IPS DF 6.9 (cell line): Measurements from ENCODE around the gene PPTC7.
"Not testable (repeated sequence)": the region's sequence is repeated elsewhere in the genome, so short reads cannot be mapped to it uniquely, and the experiment has no call there.

Experiments used
- DNase-seq: peaks from one replicate; pipeline ENCODE4 v3.0.0-alpha.2; 2013; ENCODE audit warnings: low read depth, low spot score
- H3K27ac ChIP-seq: one replicate; pipeline ENCODE4 v1.5.1; 2013; ENCODE audit warnings: low read length, control low read depth
- H3K27me3 ChIP-seq: 2 replicates; pipeline ENCODE4 v1.6.1; 2013; ENCODE audit warnings: mild to moderate bottlenecking, low read length; ENCODE audit not compliant: control insufficient read depth, insufficient read depth
- H3K36me3 ChIP-seq: 2 replicates; pipeline ENCODE4 v1.6.1; 2013; ENCODE audit warnings: low read length; ENCODE audit not compliant: control insufficient read depth, insufficient read depth
- H3K4me1 ChIP-seq: 2 replicates; pipeline ENCODE4 v1.6.1; 2013; ENCODE audit warnings: low read length; ENCODE audit not compliant: control insufficient read depth, insufficient read depth
- H3K4me3 ChIP-seq: 2 replicates; pipeline ENCODE4 v1.5.1; 2013; ENCODE audit warnings: mild to moderate bottlenecking, low read length
- H3K9me3 ChIP-seq: 2 replicates; pipeline ENCODE4 v1.6.1; 2013; ENCODE audit warnings: low read length, inconsistent platforms; ENCODE audit not compliant: control insufficient read depth, insufficient read depth
- WGBS: extraction: QIAGEN DNeasy Blood & Tissue Kit; methylation state at CpG from one replicate; pipeline ENCODE4 v1.1.7; 2013; ENCODE audit warnings: mixed read lengths, missing lambda C conversion rate; ENCODE audit not compliant: insufficient read length, insufficient coverage; 5-methylcytosine and 5-hydroxymethylcytosine counted together

The PPTC7 gene

GRCh38 chr12:110574044-110574443 lies 9.1 kb downstream of the PPTC7 start:
- H3K4me1 ChIP-seq: peaks cover 3% of the 10 kb centered on the region; the same call in 1 of the 2 replicates
- no CpG with 5 or more reads among the region's 1 CpG for WGBS

DNA sequence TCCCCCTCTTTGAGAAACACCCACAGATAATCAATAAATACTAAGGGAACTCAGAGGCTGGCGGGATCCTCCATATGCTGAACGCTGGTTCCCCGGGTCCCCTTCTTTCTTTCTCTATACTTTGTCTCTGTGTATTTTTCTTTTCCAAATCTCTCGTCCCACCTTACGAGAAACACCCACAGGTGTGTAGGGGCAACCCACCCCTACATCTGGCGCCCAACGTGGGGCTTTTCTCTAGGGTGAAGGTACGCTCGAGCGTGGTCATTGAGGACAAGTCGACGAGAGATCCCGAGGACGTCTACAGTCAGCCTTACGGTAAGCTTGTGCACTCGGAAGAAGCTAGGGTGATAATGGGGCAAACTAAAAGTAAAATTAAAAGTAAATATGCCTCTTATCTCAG lies 12.3 kb downstream of the PPTC7 start:
- not testable (repeated sequence) for DNase-seq, H3K27me3 ChIP-seq, H3K4me1 ChIP-seq, H3K4me3 ChIP-seq, H3K27ac ChIP-seq, H3K9me3 ChIP-seq, H3K36me3 ChIP-seq
- no CpG with 5 or more reads among the region's 16 CpGs for WGBS

More at GRCh38 chr12:110574044-110574443, 9.1 kb downstream of the PPTC7 start:
- Histone ChIP-seq H3K27ac (no peak overlapping the region), H3K9me3 (no peaks in the 10 kb centered on the region), H3K4me3 (no peak overlapping the region), H3K27me3 (no peaks in the 10 kb centered on the region), H3K36me3 (no peaks in the 10 kb centered on the region)
- no peak for DNase-seq

- WGBS: no CpG with 5 or more reads among the region's 2 CpGs
- H3K4me1 ChIP-seq, H3K9me3 ChIP-seq, DNase-seq, H3K27me3 ChIP-seq, H3K4me3 ChIP-seq, H3K27ac ChIP-seq, H3K36me3 ChIP-seq: not testable (repeated sequence)
Observed at GRCh38 chr12:110569838-110570237, 13.3 kb downstream of the PPTC7 start.

- Histone ChIP-seq H3K27ac (no peak overlapping the region), H3K4me3 (no peak overlapping the region), H3K9me3 (no peaks in the 10 kb centered on the region), H3K36me3 (no peaks in the 10 kb centered on the region), H3K27me3 (no peaks in the 10 kb centered on the region), H3K4me1 (no peaks in the 10 kb centered on the region)
- no peak for DNase-seq
- WGBS: no CpG with 5 or more reads among the region's 6 CpGs
Observed at GRCh38 chr12:110568752-110569151, 14.4 kb downstream of the PPTC7 start.

GRCh38 chr12:110566993-110567392 lies 16.1 kb downstream of the PPTC7 start:
- no CpG with 5 or more reads among the region's 5 CpGs for WGBS

DNA sequence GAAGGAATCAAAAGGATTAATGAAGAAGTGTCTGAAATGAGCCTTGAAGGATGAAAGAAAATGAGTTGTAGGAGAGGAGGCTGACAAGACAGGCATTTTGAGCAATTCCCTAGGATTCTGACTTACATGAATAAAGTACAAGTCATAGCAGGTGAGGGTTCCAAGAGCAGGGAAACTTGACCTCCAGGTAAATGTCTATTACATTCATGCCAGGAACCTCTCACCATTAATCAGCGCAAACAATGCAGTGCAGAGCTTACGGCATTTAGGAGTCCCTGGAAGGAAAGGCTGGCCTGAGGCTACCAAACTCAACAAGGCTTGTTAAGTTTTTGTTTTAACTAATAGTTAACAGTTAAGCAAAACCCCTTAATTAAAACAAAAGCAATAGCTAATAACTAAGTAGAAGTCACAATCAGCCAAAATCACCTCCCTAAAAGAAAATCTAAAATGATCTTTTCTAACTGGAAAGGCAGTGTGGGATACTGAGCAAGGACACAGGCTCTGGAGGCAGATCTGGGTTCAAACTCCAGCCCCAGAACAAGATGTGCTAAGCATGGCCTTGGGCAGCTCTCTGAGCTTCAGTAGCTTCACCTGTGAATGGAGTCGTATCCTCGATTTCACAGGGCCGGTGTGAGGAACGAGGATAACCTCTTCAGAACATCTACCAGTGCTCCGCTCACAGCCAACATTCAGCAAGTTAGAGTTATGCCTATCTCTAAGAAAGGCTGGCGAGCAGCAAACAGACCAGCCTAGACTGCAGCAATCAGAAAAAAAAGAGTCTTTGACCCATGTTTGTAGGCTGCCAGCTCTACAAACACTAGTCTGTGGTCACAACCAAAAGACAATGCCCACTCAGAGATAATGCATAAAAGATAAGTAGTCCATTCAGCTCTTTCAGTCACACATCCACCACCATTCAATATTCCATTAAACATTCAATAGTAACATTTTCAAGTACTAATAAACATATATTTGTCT lies 16.9 kb downstream of the PPTC7 start:
- WGBS: no CpG with 5 or more reads among the region's 8 CpGs
- H3K27me3 ChIP-seq: no peaks in the 10 kb centered on the region
- DNase-seq: no peak
- no peaks in the 10 kb centered on the region for H3K4me1 ChIP-seq
- no peaks in the 10 kb centered on the region for H3K9me3 ChIP-seq
- no peak overlapping the region for H3K4me3 ChIP-seq
- no peak overlapping the region for H3K27ac ChIP-seq
- no peaks in the 10 kb centered on the region for H3K36me3 ChIP-seq

More at GRCh38 chr12:110566993-110567392, 16.1 kb downstream of the PPTC7 start:
- Histone ChIP-seq H3K4me3 (no peak overlapping the region), H3K9me3 (no peaks in the 10 kb centered on the region), H3K36me3 (no peaks in the 10 kb centered on the region), H3K27ac (no peak overlapping the region), H3K4me1 (no peaks in the 10 kb centered on the region), H3K27me3 (no peaks in the 10 kb centered on the region)
- no peak for DNase-seq

GRCh38 chr12:110564471-110564991 lies 18.6 kb downstream of the PPTC7 start:
- Histone ChIP-seq H3K9me3 (no peaks in the 10 kb centered on the region), H3K27me3 (no peaks in the 10 kb centered on the region), H3K36me3 (no peaks in the 10 kb centered on the region), H3K27ac (no peak overlapping the region), H3K4me3 (no peak overlapping the region), H3K4me1 (no peaks in the 10 kb centered on the region)
- WGBS: 100% methylated on average over 3 of the region's 8 CpGs
- no peak for DNase-seq

GRCh38 chr12:110563702-110564470 lies 19.2 kb downstream of the PPTC7 start:
- DNase-seq: no peak
- Histone ChIP-seq H3K9me3 (no peaks in the 10 kb centered on the region), H3K4me1 (no peaks in the 10 kb centered on the region), H3K36me3 (no peaks in the 10 kb centered on the region), H3K27me3 (no peaks in the 10 kb centered on the region), H3K4me3 (no peak overlapping the region), H3K27ac (no peak overlapping the region)

GRCh38 chr12:110562386-110562785 lies 20.7 kb downstream of the PPTC7 start:
- not testable (repeated sequence) for DNase-seq, H3K4me1 ChIP-seq, H3K27ac ChIP-seq, H3K36me3 ChIP-seq, H3K9me3 ChIP-seq, H3K4me3 ChIP-seq, H3K27me3 ChIP-seq
- no CpG with 5 or more reads among the region's 5 CpGs for WGBS

DNA sequence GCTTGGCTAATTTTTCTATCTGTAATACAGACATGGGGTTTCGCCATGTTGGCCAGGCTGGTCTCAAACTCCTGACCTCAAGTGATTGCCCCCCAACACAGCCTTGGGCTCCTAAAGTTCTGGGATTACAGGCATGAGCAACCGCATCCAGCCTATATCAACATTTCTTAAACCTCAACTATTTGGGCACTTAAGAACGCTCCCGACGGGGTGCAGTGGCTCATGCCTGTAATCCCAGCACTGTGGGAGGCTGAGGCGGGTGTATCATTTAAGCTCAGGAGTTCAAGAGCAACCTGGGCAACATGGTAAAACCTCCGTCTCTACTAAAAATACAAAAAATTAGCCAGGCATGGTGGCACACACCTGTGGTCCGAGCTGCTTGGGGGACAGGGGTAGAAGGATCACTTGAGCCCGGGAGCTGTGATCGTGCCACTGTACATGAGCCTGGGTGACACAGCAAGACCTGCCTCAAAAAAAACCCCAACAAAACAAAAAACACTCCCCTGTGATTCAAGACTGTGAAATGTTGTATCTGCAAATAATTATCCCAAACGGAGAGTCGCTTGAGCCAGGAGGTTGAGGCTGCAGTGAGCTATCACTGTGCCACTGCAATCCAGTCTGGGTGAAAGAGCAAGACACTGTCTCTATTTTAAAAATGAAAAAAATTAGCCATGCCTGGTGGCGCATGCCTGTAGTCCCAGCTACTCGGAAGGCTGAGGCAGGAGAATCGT lies 21.5 kb downstream of the PPTC7 start:
- Histone ChIP-seq H3K4me3 (no peak overlapping the region), H3K9me3 (no peaks in the 10 kb centered on the region), H3K27me3 (no peaks in the 10 kb centered on the region), H3K27ac (no peak overlapping the region), H3K4me1 (no peaks in the 10 kb centered on the region), H3K36me3 (no peaks in the 10 kb centered on the region)
- WGBS: no CpG with 5 or more reads among the region's 15 CpGs
- no peak for DNase-seq
